Activated B cell treated with CpG ODN at 0.5 μM for 24 hours (primary cell): ENCODE data around the gene COL9A3. TPM values are rescaled to one million over a fixed set of nuclear protein-coding genes. Genes with fewer than 3 reads are reported as not detected.

Experiments used
- ATAC-seq: fragments of 200-7000 bp; cut with Tn5 transposase; one replicate; pipeline ENCODE4 v1.10.0; 2021; ENCODE audit warnings: low read depth, mild to moderate bottlenecking, moderate library complexity
- CTCF ChIA-PET: fragments of 350-600 bp; sonication (Branson Sonifier 250); formaldehyde crosslinking; loops from one replicate; lab custom pipeline; 2021; ENCODE audit warnings: antibody characterized with exemption; lab: Charles Lee
- POLR2A ChIA-PET: fragments of 350-600 bp; sonication (Branson Sonifier 250); formaldehyde crosslinking; loops from one replicate; lab custom pipeline; 2021; ENCODE audit warnings: antibody characterized with exemption; lab: Charles Lee
- DNase-seq: peaks from one replicate; pipeline ENCODE4 v3.0.0; 2022
- H3K27ac Mint-ChIP-seq: one replicate; pipeline ENCODE4 v1.8.0; 2020; ENCODE audit warnings: mixed read lengths
- H3K27me3 Mint-ChIP-seq: one replicate; pipeline ENCODE4 v1.8.0; 2021; ENCODE audit warnings: mixed read lengths
- H3K36me3 Mint-ChIP-seq: one replicate; pipeline ENCODE4 v1.8.0; 2021; ENCODE audit warnings: low read depth, mixed read lengths
- H3K4me1 Mint-ChIP-seq: one replicate; pipeline ENCODE4 v1.8.0; 2021; ENCODE audit warnings: mixed read lengths
- H3K4me3 Mint-ChIP-seq: one replicate; pipeline ENCODE4 v1.8.0; 2020; ENCODE audit warnings: mild to moderate bottlenecking, mixed read lengths
- H3K9me3 Mint-ChIP-seq: one replicate; pipeline ENCODE4 v1.8.0; 2020; ENCODE audit warnings: mixed read lengths
- CTCF ChIP-seq: fragments of 200-600 bp; IDR thresholded peaks from one replicate; pipeline ENCODE4 v1.8.0; 2022; ENCODE audit warnings: antibody characterized with exemption, mild to moderate bottlenecking
- intact Hi-C: fragments of 100-400 bp; cut with micrococcal nuclease; formaldehyde crosslinking; loops from one replicate; pipeline ENCODE4 v1.15.1; 2024
- total RNA-seq: library from RNA; stranded (reverse); gene quantifications from 2 replicates; pipeline ENCODE4 v1.2.3, GENCODE V29; 2022

COL9A3 gene
- total RNA-seq, 1 donor from 2014 or later: 37.6 TPM

DNA sequence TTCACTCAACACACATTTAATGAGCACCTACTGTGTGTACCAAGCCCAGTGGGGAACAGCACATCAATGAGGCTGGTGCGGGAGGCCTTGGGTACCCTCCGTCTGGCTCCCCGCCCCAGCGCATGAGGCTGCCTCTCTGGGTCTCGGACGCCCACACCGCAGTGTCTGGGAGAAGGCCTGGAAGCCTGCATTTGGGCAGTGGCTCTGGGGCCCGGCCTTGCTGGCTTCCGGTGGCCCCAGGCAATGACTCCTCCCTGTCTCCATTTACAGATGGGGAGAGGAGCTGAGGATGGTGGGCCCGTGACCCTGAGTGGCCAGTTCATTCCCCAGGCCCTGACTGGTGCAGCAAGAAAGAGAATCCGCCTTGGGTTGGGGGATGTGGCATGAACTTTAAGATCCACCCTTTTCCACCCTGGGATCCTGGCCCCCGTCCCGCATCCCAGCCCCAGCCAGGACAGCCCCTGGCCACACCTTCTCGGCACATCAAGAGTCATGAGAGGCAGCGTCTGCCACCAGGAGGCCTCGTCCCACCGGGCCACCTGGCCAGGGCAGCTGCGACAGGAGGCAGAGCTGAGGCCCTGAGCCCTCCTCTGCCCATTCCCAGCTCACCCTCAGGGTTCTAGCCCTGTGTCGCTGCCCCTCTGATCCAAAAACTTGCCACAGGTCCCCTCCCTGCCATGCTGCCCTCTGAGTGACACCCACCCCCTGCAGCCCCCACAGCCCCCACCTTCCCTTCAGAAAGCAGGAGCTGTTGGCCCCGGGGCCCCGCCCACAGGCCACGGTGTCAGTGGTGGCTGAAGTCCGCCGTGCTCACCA, 38.0 kb upstream of the COL9A3 start:
- Mint-ChIP-seq H3K36me3 (no peaks in the 10 kb centered on the region), H3K9me3 (no peaks in the 10 kb centered on the region), H3K4me3 (no peak overlapping the region), H3K27me3 (no peaks in the 10 kb centered on the region), H3K27ac (no peak overlapping the region), H3K4me1 (peaks cover 25% of the 10 kb centered on the region)
- POLR2A ChIA-PET: interaction anchor here (1.1 kb wide), 1 partner anchor 15 kb away, joined by 5 read pairs; no protein-coding TSS in a partner anchor
- TF ChIP-seq CTCF: no peak
- no peak for ATAC-seq
- CTCF ChIA-PET: no interaction called here
- DNase-seq: no peak
- intact Hi-C loops: no loop called here

DNA sequence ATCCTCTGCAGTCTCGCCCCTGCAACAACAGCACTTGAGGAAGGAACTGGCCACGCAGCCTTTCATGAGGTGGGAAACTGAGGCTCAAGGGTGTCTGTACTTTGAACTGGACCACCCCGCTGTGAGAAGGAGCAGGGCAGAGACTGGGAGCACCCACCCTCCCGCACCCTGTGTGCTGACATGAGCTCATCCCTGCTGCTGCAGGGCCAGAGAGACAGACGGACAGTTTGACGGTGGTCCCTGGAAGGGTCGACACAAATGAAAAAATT, 37.5 kb upstream of the COL9A3 start:
- intact Hi-C loops: no loop called here
- no peaks in the 10 kb centered on the region for H3K9me3 Mint-ChIP-seq
- ChIA-PET CTCF (no interaction called here), POLR2A (interaction anchor here (1.1 kb wide), 1 partner anchor 15 kb away, joined by 5 read pairs; no protein-coding TSS in a partner anchor)
- no peaks in the 10 kb centered on the region for H3K27me3 Mint-ChIP-seq
- H3K36me3 Mint-ChIP-seq: no peaks in the 10 kb centered on the region
- H3K27ac Mint-ChIP-seq: no peak overlapping the region
- peaks cover 25% of the 10 kb centered on the region for H3K4me1 Mint-ChIP-seq
- no peak for TF ChIP-seq CTCF
- H3K4me3 Mint-ChIP-seq: no peak overlapping the region
- ATAC-seq: no peak
- DNase-seq: no peak

- H3K4me3 Mint-ChIP-seq: no peak overlapping the region
- ChIA-PET CTCF (no interaction called here), POLR2A (no interaction called here)
- no peaks in the 10 kb centered on the region for H3K27me3 Mint-ChIP-seq
- no peak overlapping the region for H3K27ac Mint-ChIP-seq
- ATAC-seq (no peak), DNase-seq (no peak)
- no peaks in the 10 kb centered on the region for H3K9me3 Mint-ChIP-seq
- H3K36me3 Mint-ChIP-seq: no peaks in the 10 kb centered on the region
- TF ChIP-seq CTCF: no peak
- intact Hi-C loops: no loop called here
- H3K4me1 Mint-ChIP-seq: peaks cover 22% of the 10 kb centered on the region
Observed at GRCh38 chr20:62780204-62780603, 36.6 kb upstream of the COL9A3 start.

- peaks cover 17% of the 10 kb centered on the region for H3K4me1 Mint-ChIP-seq
- intact Hi-C loops: no loop called here
- ChIA-PET CTCF (no interaction called here), POLR2A (no interaction called here)
- H3K4me3 Mint-ChIP-seq: no peak overlapping the region
- TF ChIP-seq CTCF: no peak
- ATAC-seq: no peak
- H3K36me3 Mint-ChIP-seq: no peaks in the 10 kb centered on the region
- H3K27ac Mint-ChIP-seq: no peak overlapping the region
- no peaks in the 10 kb centered on the region for H3K27me3 Mint-ChIP-seq
- H3K9me3 Mint-ChIP-seq: no peaks in the 10 kb centered on the region
- no peak for DNase-seq
Observed at GRCh38 chr20:62780696-62781095, 36.2 kb upstream of the COL9A3 start.

DNA sequence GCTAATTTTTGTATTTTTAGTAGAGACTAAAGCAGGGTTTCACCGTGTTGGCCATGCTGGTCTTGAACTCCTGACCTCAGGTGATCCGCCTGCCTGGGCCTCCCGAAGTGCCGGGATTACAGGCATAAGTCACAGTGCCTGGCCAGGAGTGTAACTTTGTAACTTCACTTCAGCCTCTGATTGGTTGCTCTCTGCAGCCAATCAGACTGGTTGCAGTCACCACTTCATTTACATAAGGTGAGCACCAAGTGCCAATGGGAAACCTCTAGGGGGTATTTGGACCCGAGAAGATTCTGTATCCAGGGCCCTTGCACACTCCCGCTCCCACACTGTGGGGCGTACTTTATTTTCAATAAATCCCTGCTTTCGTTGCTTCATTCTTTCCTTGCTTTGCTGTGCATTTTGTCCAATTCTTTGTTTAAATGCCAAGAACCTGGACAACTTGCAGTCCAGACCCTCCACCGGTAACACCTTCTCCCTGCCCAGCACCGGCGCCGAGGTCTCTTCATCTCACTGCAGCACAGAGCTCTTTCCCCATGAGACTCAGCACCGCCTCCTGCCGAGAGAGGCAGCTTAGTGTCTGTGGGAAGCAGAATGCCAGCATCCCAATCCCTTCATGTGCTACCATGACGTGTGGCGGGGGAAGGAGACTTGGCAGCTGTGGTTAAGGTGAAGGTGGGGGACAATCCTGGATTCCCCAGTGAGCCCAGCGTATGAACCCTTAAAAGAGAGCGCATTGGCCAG, 34.5 kb upstream of the COL9A3 start:
- ATAC-seq (no peak), DNase-seq (no peak)
- TF ChIP-seq CTCF: no peak
- intact Hi-C loops: no loop called here
- Mint-ChIP-seq H3K27ac (no peak overlapping the region), H3K36me3 (no peaks in the 10 kb centered on the region), H3K4me3 (no peak overlapping the region), H3K27me3 (no peaks in the 10 kb centered on the region), H3K9me3 (no peaks in the 10 kb centered on the region), H3K4me1 (peaks cover 2% of the 10 kb centered on the region)
- POLR2A ChIA-PET: no interaction called here
- CTCF ChIA-PET: no interaction called here
